NCI-H510A treated with DMSO at 0.1 percent for 48 hours (cell line): Measurements from ENCODE around the gene CYP19A1.

Experiments used
- DNase-seq: peaks from one replicate; lab custom pipeline; 2025; lab: John Stamatoyannopoulos, UW

Gene CYP19A1

GRCh38 chr15:51183076-51183475, 155.3 kb downstream of the CYP19A1 start:
- DNase-seq, result no peak

- no peak for DNase-seq
These were observed 156.5 kb downstream of the CYP19A1 start for GRCh38 chr15:51181905-51182304.

GRCh38 chr15:51181221-51181620, 157.2 kb downstream of the CYP19A1 start:
- DNase-seq, result no peak

- no peak for DNase-seq
These were observed 157.9 kb downstream of the CYP19A1 start for GRCh38 chr15:51180534-51180933.

GRCh38 chr15:51180011-51180410, 158.4 kb downstream of the CYP19A1 start:
- DNase-seq, result no peak

GRCh38 chr15:51172193-51172592, 166.2 kb downstream of the CYP19A1 start:
- DNase-seq, result no peak

- DNase-seq, result no peak
These were observed 166.8 kb downstream of the CYP19A1 start for GRCh38 chr15:51171634-51171932.

- DNase-seq, result no peak
These were observed 167.3 kb downstream of the CYP19A1 start for GRCh38 chr15:51170882-51171633.

GRCh38 chr15:51168700-51169099, 169.7 kb downstream of the CYP19A1 start:
- no peak for DNase-seq

GRCh38 chr15:51163843-51164242, 174.6 kb downstream of the CYP19A1 start:
- DNase-seq, result no peak

- peak; percentile 54 for DNase-seq
These were observed 175.3 kb downstream of the CYP19A1 start for GRCh38 chr15:51162865-51163762.

- no peak for DNase-seq
These were observed 176.7 kb downstream of the CYP19A1 start for GRCh38 chr15:51161491-51162220.

GRCh38 chr15:51160484-51160883, 177.9 kb downstream of the CYP19A1 start:
- DNase-seq, result no peak
